K562 (cell line): Measurements from ENCODE around the gene TMEFF2. TPM values are rescaled to one million over a fixed set of nuclear protein-coding genes. Genes with fewer than 3 reads are reported as not detected.

Experiments used
- ATAC-seq: fragments of 200-7000 bp; cut with Tn5 transposase; 3 replicates; pipeline ENCODE4 v1.9.1; 2020; ENCODE audit warnings: moderate library complexity
- BruUV-seq: library from RNA; stranded (reverse); fragments of 400-500 nt; replicated peaks from 2 replicates; lab custom pipeline; 2021; lab: Mats Ljungman, UMichigan
- CTCF ChIA-PET: fragments of 300-600 bp; formaldehyde crosslinking; extraction: SDS; loops from one replicate; lab custom pipeline; 2021; ENCODE audit warnings: low intra/inter-chr PET ratio; lab: Yijun Ruan, JAX
- POLR2A ChIA-PET: fragments of 300-600, 350-650 bp; sonication (Branson Sonifier 250); formaldehyde crosslinking; extraction: SDS; loops from one replicate; lab custom pipeline; 2021; ENCODE audit warnings: antibody characterized with exemption, inconsistent platforms; lab: Yijun Ruan, JAX
- DNase-seq, 4 experiments: peaks; one replicate each; pipeline versions ENCODE4 v3.0.0 to v3.0.0-alpha.2; 2011 to 2018; ENCODE audit warnings: low spot score in 3 of 4, mixed read lengths in 3 of 4; ENCODE audit errors: extremely low read depth in 1 of 4
- FAIRE-seq: peaks from 2 replicates; lab custom pipeline; 2011; peaks lifted over from hg19 to GRCh38; lab: Jason Lieb, UNC
- H2AFZ ChIP-seq: 2 replicates; pipeline ENCODE4 v1.6.0; 2011; ENCODE audit warnings: low read depth, low read length, control low read depth, inconsistent platforms
- H3K27ac ChIP-seq: fragments of 200-600 bp; 3 replicates; pipeline ENCODE4 v1.8.0; 2011; ENCODE audit warnings: low read depth, mild to moderate bottlenecking, control low read depth, inconsistent platforms, low read length, moderate library complexity, mixed read lengths; ENCODE audit errors: extremely low read depth
- H3K27me3 ChIP-seq, 2 experiments: fragments of 300-600 bp in 1 of 2; 2 replicates in 1 of 2; 3 replicates in 1 of 2; pipeline versions ENCODE4 v1.6.0 to v1.8.0; 2011; ENCODE audit warnings: inconsistent platforms in 2 of 2, low read length in 2 of 2, mild to moderate bottlenecking in 1 of 2, mixed read lengths in 1 of 2, moderate library complexity in 1 of 2; ENCODE audit not compliant: control insufficient read depth in 2 of 2, insufficient read depth in 2 of 2
- H3K36me3 ChIP-seq: fragments of 300-600 bp; 3 replicates; pipeline ENCODE4 v1.8.0; 2011; ENCODE audit warnings: mild to moderate bottlenecking, low read length, inconsistent platforms; ENCODE audit not compliant: control insufficient read depth, insufficient read depth
- H3K4me1 ChIP-seq, 2 experiments: fragments of 200-600 bp in 1 of 2; replicated peaks in 1 of 2; 2 replicates in 1 of 2; 3 replicates in 1 of 2; pipeline versions ENCODE4 v1.5.1 to v1.8.0; 2011; ENCODE audit warnings: inconsistent platforms in 2 of 2, low read length in 2 of 2, mild to moderate bottlenecking in 1 of 2, mixed read lengths in 1 of 2, moderate library complexity in 1 of 2; ENCODE audit not compliant: control insufficient read depth in 2 of 2, insufficient read depth in 2 of 2
- H3K4me2 ChIP-seq: 2 replicates; pipeline ENCODE4 v1.6.1; 2011; ENCODE audit warnings: low read length, control low read depth, inconsistent platforms, mixed read lengths; ENCODE audit not compliant: insufficient read depth
- H3K4me3 ChIP-seq: fragments of 200-600 bp; sonication (generic), shearing (Covaris generic); 2 replicates; pipeline ENCODE4 v1.5.1; 2016; ENCODE audit warnings: control low read depth, inconsistent platforms
- H3K79me2 ChIP-seq: fragments of 200-600 bp; 3 replicates; pipeline ENCODE4 v1.8.0; 2011; ENCODE audit warnings: low read length, inconsistent platforms; ENCODE audit not compliant: control insufficient read depth, insufficient read depth
- H3K9ac ChIP-seq, 2 experiments: 2 replicates each; pipeline versions ENCODE4 v1.6.0 to v1.6.1; 2011; ENCODE audit warnings: low read depth in 2 of 2, low read length in 2 of 2, control low read depth in 1 of 2, inconsistent platforms in 1 of 2, mild to moderate bottlenecking in 1 of 2, mixed read lengths in 1 of 2; ENCODE audit not compliant: insufficient read depth in 1 of 2
- H3K9me1 ChIP-seq: one replicate; pipeline ENCODE4 v1.6.0; 2011; ENCODE audit warnings: inconsistent platforms, mild to moderate bottlenecking, low read length, moderate library complexity; ENCODE audit not compliant: control insufficient read depth, insufficient read depth
- H3K9me3 ChIP-seq: replicated peaks from 2 replicates; pipeline ENCODE4 v1.5.1; 2011; ENCODE audit warnings: low read depth, low read length, inconsistent platforms; ENCODE audit not compliant: control insufficient read depth, insufficient read depth
- H4K20me1 ChIP-seq: replicated peaks from 2 replicates; pipeline ENCODE4 v1.6.1; 2011; ENCODE audit warnings: low read length, inconsistent platforms, mixed read lengths; ENCODE audit not compliant: control insufficient read depth, insufficient read depth
- CHAMP1 ChIP-seq: fragments of 450-650 bp; IDR thresholded peaks from 2 replicates; pipeline ENCODE4 v1.6.1; 2016; ENCODE audit warnings: mild to moderate bottlenecking
- CHD2 ChIP-seq: IDR thresholded peaks from 2 replicates; pipeline ENCODE4 v1.6.1; 2011; ENCODE audit warnings: low read depth, low read length
- FOXM1 ChIP-seq, 2 experiments: fragments of 450-650 bp in 1 of 2; sonication (generic) in 1 of 2; formaldehyde crosslinking in 1 of 2; IDR thresholded peaks; 2 replicates each; pipeline versions ENCODE4 v1.6.1 to v1.9.0; 2017 to 2022; ENCODE audit warnings: low read depth in 2 of 2, mild to moderate bottlenecking in 2 of 2, missing genetic modification reagents in 1 of 2, moderate library complexity in 1 of 2
- HBP1 ChIP-seq: fragments of 450-650 bp; formaldehyde crosslinking; IDR thresholded peaks from 2 replicates; pipeline ENCODE4 v1.4.0; 2022; ENCODE audit warnings: missing genetic modification characterization
- SMAD1 ChIP-seq: fragments of 150-350 bp; IDR thresholded peaks from 2 replicates; pipeline ENCODE4 v1.6.1; 2014; ENCODE audit warnings: low read length, low read depth; ENCODE audit not compliant: partially characterized antibody
- ZNF507 ChIP-seq: conservative IDR thresholded peaks from 2 replicates; pipeline ENCODE4 v1.6.1; 2017; ENCODE audit warnings: missing genetic modification characterization, missing compliant biosample characterization
- WGBS: fragments of 100-300 bp; shearing (Covaris generic); methylation state at CpG from one replicate; pipeline ENCODE4 v1.1.6; 2016; ENCODE audit warnings: low coverage, mixed read lengths; ENCODE audit not compliant: insufficient coverage; ENCODE audit errors: missing lambda C conversion rate; 5-methylcytosine and 5-hydroxymethylcytosine counted together
- in situ Hi-C: fragments of 300-500 bp; cut with MboI; formaldehyde crosslinking; loops from 4 replicates; pipeline ENCODE4 v1.15.0; 2018; ENCODE audit warnings: inconsistent platforms, mixed read lengths
- intact Hi-C: fragments of 100-400 bp; cut with micrococcal nuclease; formaldehyde crosslinking; loops from 2 replicates; pipeline ENCODE4 v1.14.2; 2022
- polyA plus RNA-seq, 8 experiments: library from polyadenylated mRNA; depleted of rRNA in 4 of 8; stranded (reverse) in 5 of 8; unstranded in 3 of 8; fragments of >200 nt; fragmentation: Nextera tagmentation in 2 of 8; fragmentation: Illumina TruSeq in 1 of 8; extraction: Ambion mirVana in 2 of 8; extraction: Trizol in 1 of 8; gene quantifications; 2 replicates each; pipeline versions ENCODE4 v1.2.1 to v1.2.3, GENCODE V29; 2011 to 2014; ENCODE audit warnings: inconsistent platforms in 1 of 8, missing spikeins in 1 of 8
- total RNA-seq, 7 experiments: library from RNA; depleted of rRNA in 6 of 7; stranded (reverse); fragments of >200 nt in 6 of 7; fragmentation: Illumina TruSeq in 2 of 7; extraction: Trizol in 2 of 7; gene quantifications; 2 replicates each; pipeline versions ENCODE4 v1.2.1 to v1.2.3, GENCODE V29; 2011 to 2021; ENCODE audit warnings: low replicate concordance in 1 of 7

The TMEFF2 gene
- total and polyA plus RNA-seq, 9 of the 15 experiments (the other 6 are each of a cell fraction or from before 2014, with no cell fraction given) = 1.4 TPM; not detected in 8

GRCh38 chr2:192201116-192201515 lies 6.4 kb upstream of the TMEFF2 start (continued):
- TF ChIP-seq CHD2 = no peak

GRCh38 chr2:192197357-192197756 lies 2.6 kb upstream of the TMEFF2 start:
- Histone ChIP-seq H4K20me1 (no peaks in the 10 kb centered on the region), H3K9me1 (no peaks in the 10 kb centered on the region), H3K36me3 (no peaks in the 10 kb centered on the region), H3K79me2 (no peaks in the 10 kb centered on the region), H3K4me1 (peaks cover 0 to 18% of the 10 kb centered on the region in 2 experiments; a peak in 2 of 5 replicates), H3K9me3 (no peaks in the 10 kb centered on the region), H3K4me2 (no peak overlapping the region), H2AFZ (no peak overlapping the region), H3K9ac (no peak overlapping the region), H3K4me3 (no peak overlapping the region), H3K27ac (no peak overlapping the region), H3K27me3 (peaks cover 14 to 33% of the 10 kb centered on the region in 2 experiments)
- intact Hi-C loops = no loop called here
- CTCF ChIA-PET = no interaction called here
- in situ Hi-C loops = loop anchor here (25.0 kb wide), 1 partner anchor 840 kb away; no protein-coding TSS in a partner anchor
- no peak for ATAC-seq
- FAIRE-seq = no peak
- POLR2A ChIA-PET = no interaction called here
- DNase-seq = no peak
- WGBS = 0% methylated on average over 1 of the region's 1 CpG
- TF ChIP-seq CHAMP1 (no peak), HBP1 (CRISPR knock-in tag) (no peak), ZNF507 (tag) (no peak), SMAD1 (no peak), FOXM1 (IDR thresholded peaks at IDR 0.05; ENCODE audit: low read depth) (no peak), FOXM1 (CRISPR knock-in tag; IDR thresholded peaks at IDR 0.05; ENCODE audit: low read depth) (no peak)
- no TSS peak for BruUV-seq
